22Rv1 (cell line): ENCODE data around the gene ATP8B2.
"Not testable (repeated sequence)": the region's sequence is repeated elsewhere in the genome, so short reads cannot be mapped to it uniquely, and the experiment has no call there.

Experiments
- H3K27ac ChIP-seq: fragments of 450-650 bp; 2 replicates; pipeline ENCODE4 v1.5.1; 2017
- ZFX ChIP-seq: fragments of 450-650 bp; IDR thresholded peaks from 2 replicates; pipeline ENCODE4 v1.6.1; 2017; ENCODE audit warnings: antibody characterized with exemption, borderline replicate concordance
- TF ChIP-seq, protein P1 (sequence below): fragments of 450-650 bp; IDR thresholded peaks from 2 replicates; pipeline ENCODE4 v1.5.1; 2017; ENCODE audit warnings: mild to moderate bottlenecking

Gene ATP8B2

DNA sequence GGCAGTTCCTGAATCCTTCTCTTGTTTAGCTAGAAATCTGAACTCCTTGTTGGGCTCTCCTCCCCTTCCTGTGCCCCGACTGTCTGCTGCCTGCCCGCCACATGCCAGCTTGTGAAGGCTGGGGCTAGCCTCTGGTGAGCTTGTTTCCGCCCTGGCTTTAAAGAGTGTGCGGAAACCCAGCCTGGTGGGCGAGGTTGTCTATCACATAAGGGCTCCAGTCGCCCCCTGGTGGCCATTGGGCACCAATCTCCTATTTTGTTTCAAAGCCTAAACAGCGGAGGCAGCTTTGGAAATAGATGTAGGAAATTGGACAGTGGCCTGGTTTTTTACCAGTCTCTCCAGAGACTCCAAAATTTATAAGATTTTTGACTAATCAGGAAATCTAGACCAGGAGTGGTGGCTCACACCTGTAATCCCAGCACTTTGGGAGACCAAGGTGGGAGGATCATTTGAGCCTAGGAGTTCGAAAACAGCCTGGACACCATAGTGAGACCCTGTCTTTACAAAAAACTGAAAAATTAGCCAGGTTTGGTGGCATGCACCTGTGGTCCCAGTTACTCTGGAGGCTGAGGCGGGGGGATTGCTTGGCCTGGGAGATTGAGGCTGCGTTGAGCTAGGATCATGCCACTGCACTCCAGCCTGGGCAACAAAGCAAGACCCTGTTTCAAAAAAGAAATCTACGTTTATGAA lies 9.8 kb downstream of the ATP8B2 start:
- TF ChIP-seq, protein P1, sequence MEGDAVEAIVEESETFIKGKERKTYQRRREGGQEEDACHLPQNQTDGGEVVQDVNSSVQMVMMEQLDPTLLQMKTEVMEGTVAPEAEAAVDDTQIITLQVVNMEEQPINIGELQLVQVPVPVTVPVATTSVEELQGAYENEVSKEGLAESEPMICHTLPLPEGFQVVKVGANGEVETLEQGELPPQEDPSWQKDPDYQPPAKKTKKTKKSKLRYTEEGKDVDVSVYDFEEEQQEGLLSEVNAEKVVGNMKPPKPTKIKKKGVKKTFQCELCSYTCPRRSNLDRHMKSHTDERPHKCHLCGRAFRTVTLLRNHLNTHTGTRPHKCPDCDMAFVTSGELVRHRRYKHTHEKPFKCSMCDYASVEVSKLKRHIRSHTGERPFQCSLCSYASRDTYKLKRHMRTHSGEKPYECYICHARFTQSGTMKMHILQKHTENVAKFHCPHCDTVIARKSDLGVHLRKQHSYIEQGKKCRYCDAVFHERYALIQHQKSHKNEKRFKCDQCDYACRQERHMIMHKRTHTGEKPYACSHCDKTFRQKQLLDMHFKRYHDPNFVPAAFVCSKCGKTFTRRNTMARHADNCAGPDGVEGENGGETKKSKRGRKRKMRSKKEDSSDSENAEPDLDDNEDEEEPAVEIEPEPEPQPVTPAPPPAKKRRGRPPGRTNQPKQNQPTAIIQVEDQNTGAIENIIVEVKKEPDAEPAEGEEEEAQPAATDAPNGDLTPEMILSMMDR = peak; percentile 99
- TF ChIP-seq ZFX = no peak
- H3K27ac ChIP-seq = peak overlapping the region; percentile 86

DNA sequence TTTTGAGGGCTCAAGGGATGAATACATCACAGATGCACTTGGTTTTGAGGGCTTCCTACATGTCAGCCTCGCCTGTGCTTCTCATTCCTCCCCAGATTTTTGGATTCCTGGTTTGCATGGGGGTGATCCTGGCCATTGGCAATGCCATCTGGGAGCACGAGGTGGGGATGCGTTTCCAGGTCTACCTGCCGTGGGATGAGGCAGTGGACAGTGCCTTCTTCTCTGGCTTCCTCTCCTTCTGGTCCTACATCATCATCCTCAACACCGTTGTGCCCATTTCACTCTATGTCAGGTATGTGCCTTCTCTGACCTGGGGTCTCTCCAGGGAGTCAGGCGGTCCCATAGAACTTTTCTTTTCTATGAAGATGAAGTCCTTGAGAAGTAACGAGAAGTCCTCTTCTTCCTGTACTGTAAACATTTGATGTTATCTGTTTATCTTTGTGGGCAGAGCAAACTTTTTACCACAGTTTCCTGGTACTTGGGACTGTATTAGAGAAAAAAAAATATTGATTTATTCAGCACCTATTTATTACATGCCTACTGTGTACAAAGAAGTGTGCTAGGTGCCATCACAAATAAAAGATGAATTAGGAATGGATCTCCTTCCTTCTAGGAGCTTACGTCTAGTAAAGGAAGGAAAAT lies 12.0 kb downstream of the ATP8B2 start:
- no peak overlapping the region for H3K27ac ChIP-seq
- TF ChIP-seq, protein P1 = no peak
- no peak for TF ChIP-seq ZFX

DNA sequence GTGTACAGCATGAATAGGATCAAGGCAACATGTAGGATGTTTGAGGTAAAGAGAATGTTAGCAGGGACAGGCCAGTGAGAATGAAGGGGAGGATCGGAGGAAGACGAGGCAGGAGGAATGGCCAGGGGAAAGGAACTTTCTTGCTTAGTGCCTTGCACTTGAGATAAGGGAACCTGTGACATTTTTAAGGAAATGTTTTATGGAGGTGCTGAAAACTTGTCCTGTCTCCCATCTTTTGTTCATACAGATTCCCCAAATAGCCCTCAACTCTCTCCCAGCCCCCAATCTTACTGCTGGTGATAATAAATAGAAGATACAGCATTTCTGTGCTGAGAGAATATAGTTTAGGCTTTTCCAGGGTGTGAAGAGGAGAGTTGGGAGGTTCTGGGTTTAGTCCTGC lies 13.6 kb downstream of the ATP8B2 start:
- H3K27ac ChIP-seq = no peak overlapping the region
- TF ChIP-seq ZFX = no peak
- TF ChIP-seq, protein P1 = no peak

DNA sequence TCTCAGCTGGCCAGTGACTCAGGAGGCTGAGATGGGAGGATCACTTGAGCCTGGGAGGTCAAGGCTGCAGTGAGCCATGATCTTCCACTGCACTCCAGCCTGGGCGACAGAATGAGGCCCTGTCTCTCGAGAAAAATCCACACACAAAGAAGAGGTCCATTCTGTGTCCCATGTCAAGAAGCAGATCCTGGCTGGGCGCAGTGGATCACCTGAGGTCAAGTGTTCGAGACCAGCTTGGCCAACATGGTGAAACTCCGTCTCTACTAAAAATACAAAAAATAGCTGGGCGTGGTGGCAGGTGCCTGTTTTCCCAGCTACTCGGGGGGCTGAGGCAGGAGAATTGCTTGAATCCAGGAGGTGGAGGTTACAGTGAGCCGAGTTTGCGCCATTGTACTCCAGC lies 16.0 kb downstream of the ATP8B2 start:
- not testable (repeated sequence) for H3K27ac ChIP-seq

DNA sequence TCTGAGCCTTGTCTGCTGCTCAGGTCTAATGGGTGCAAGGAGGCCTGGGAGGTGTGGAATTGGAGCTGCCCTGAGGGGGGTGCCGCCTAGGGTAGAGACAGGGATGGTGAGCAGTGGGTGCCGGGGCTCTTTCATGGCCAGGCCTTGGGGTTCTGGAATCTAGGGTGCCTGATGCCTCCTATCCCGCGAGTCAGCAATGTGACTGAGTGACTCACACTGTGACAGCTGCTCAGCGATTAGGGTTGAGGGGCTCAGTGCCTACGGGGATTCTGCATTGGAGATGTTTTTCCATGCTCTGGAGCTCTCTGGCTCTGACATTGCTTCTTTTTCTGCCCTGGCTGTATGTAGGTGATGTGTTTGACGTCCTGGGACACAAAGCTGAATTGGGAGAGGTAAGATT lies 16.8 kb downstream of the ATP8B2 start:
- no peak overlapping the region for H3K27ac ChIP-seq
- TF ChIP-seq ZFX = no peak
- TF ChIP-seq, protein P1 = no peak

DNA sequence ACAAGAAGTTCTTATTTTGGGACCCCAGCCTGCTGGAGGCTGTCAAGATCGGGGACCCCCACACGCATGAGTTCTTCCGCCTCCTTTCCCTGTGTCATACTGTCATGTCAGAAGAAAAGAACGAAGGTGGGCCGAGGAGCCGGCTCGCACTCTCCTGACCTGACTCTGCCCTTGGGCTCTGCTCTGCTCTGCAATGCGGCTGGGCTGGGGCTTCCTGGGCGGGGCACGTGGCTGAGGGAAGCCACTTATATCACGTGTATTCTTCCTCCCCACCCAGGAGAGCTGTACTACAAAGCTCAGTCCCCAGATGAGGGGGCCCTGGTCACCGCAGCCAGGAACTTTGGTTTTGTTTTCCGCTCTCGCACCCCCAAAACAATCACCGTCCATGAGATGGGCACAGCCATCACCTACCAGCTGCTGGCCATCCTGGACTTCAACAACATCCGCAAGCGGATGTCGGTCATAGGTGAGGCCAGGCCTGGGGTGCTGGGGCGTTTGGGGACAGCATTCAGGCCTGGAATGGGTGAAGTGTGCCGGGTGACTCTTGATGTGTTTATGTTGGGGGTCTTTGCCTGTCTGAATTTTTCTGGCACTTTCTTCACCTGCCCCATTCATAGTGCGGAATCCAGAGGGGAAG lies 17.6 kb downstream of the ATP8B2 start:
- TF ChIP-seq, protein P1 = no peak
- no peak for TF ChIP-seq ZFX
- H3K27ac ChIP-seq = no peak overlapping the region

DNA sequence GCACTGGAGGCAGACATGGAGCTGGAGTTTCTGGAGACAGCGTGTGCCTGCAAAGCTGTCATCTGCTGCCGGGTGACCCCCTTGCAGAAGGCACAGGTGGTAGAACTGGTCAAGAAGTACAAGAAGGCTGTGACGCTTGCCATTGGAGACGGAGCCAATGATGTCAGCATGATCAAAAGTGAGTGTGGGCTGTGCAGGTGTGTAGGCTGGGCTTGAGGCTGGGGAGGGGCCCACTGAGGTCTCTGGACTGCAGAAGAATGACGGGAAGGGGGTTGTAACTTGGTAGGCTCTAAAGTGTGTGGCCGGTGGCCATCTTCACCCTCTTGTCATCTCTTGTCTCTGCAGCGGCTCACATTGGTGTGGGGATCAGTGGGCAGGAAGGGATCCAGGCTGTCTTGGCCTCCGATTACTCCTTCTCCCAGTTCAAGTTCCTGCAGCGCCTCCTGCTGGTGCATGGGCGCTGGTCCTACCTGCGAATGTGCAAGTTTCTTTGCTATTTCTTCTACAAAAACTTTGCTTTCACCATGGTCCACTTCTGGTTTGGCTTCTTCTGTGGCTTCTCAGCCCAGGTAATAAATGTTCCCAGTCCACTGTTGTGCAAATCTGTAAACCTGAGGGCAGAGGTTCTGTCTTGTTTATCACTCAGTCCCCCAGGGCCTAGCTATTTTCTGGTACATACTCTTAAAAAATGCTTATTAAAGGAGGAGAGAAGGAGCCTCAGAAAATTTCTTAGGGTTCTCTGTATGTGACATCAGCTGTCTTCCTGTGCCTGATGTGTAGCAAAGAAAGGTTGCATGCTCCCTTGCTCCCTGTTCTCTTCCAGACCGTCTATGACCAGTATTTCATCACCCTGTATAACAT lies 19.9 kb downstream of the ATP8B2 start:
- no peak for TF ChIP-seq ZFX
- TF ChIP-seq, protein P1 = peak; percentile 90
- H3K27ac ChIP-seq = no peak overlapping the region
